Measurements from ENCODE around the gene PPM1B.
"Not testable (repeated sequence)": the region's sequence is repeated elsewhere in the genome, so short reads cannot be mapped to it uniquely, and the experiment has no call there.

PPM1B gene

GRCh38 chr2:44163777-44164176 lies 4.9 kb upstream of the PPM1B start:
- DNase-seq (ENCODE audit: low read depth in 3 of 3): no peak

- DNase-seq (ENCODE audit: low read depth in 3 of 3): no peak
Measured at GRCh38 chr2:44164617-44165016, 4.1 kb upstream of the PPM1B start.

GRCh38 chr2:44166096-44166495 lies 2.6 kb upstream of the PPM1B start:
- DNase-seq (ENCODE audit: low read depth in 3 of 3): no peak

- no peak for DNase-seq (ENCODE audit: low read depth in 3 of 3)
Measured at GRCh38 chr2:44167311-44167907, 1.3 kb upstream of the PPM1B start.

GRCh38 chr2:44167908-44168680 lies 581 bp upstream of the PPM1B start:
- DNase-seq (ENCODE audit: low read depth in 3 of 3): peak; percentile 83 to 96 (median 91)

- peak in 2 of 3 experiments; percentile 13 to 35 for DNase-seq (ENCODE audit: low read depth in 3 of 3)
Measured at GRCh38 chr2:44169155-44169898, 652 bp downstream of the PPM1B start.

GRCh38 chr2:44170311-44170717 lies 1.6 kb downstream of the PPM1B start:
- no peak for DNase-seq (ENCODE audit: low read depth in 3 of 3)

GRCh38 chr2:44171018-44171417 lies 2.3 kb downstream of the PPM1B start:
- no peak for DNase-seq (ENCODE audit: low read depth in 3 of 3)

- not testable (repeated sequence) for DNase-seq (ENCODE audit: low read depth in 3 of 3)
Measured at GRCh38 chr2:44171442-44171841, 2.8 kb downstream of the PPM1B start.

- no peak for DNase-seq (ENCODE audit: low read depth in 3 of 3)
Measured at GRCh38 chr2:44172576-44172975, 3.9 kb downstream of the PPM1B start.

GRCh38 chr2:44178950-44179349 lies 10.3 kb downstream of the PPM1B start:
- DNase-seq (ENCODE audit: low read depth in 3 of 3): no peak

- no peak for DNase-seq (ENCODE audit: low read depth in 3 of 3)
Measured at GRCh38 chr2:44181648-44182047, 13.0 kb downstream of the PPM1B start.

GRCh38 chr2:44184106-44184505 lies 15.4 kb downstream of the PPM1B start:
- no peak for DNase-seq (ENCODE audit: low read depth in 3 of 3)

- no peak for DNase-seq (ENCODE audit: low read depth in 3 of 3)
Measured at GRCh38 chr2:44186810-44187209, 18.1 kb downstream of the PPM1B start.

- no peak for DNase-seq (ENCODE audit: low read depth in 3 of 3)
Measured at GRCh38 chr2:44187251-44187650, 18.6 kb downstream of the PPM1B start.

- no peak for DNase-seq (ENCODE audit: low read depth in 3 of 3)
Measured at GRCh38 chr2:44188696-44189095, 20.0 kb downstream of the PPM1B start.

- DNase-seq (ENCODE audit: low read depth in 3 of 3): no peak
Measured at GRCh38 chr2:44189104-44189503, 20.4 kb downstream of the PPM1B start.

- no peak for DNase-seq (ENCODE audit: low read depth in 3 of 3)
Measured at GRCh38 chr2:44190526-44190925, 21.9 kb downstream of the PPM1B start.

- no peak for DNase-seq (ENCODE audit: low read depth in 3 of 3)
Measured at GRCh38 chr2:44191739-44192138, 23.1 kb downstream of the PPM1B start.

- DNase-seq (ENCODE audit: low read depth in 3 of 3): no peak
Measured at GRCh38 chr2:44192646-44193045, 24.0 kb downstream of the PPM1B start.

GRCh38 chr2:44195714-44196113 lies 27.0 kb downstream of the PPM1B start:
- no peak for DNase-seq (ENCODE audit: low read depth in 3 of 3)

- no peak for DNase-seq (ENCODE audit: low read depth in 3 of 3)
Measured at GRCh38 chr2:44197816-44198215, 29.1 kb downstream of the PPM1B start.

- DNase-seq (ENCODE audit: low read depth in 3 of 3): no peak
Measured at GRCh38 chr2:44200011-44200410, 31.3 kb downstream of the PPM1B start.

Measured in stimulated activated CD4-positive, alpha-beta T cell treated with anti-CD3 and anti-CD28 coated beads, TNF-alpha, amount 100 ng/mL, for 4 hours (primary cell).